ENCODE measurements around the gene COL23A1. TPM values are rescaled to one million over a fixed set of nuclear protein-coding genes. Genes with fewer than 3 reads are reported as not detected.

The COL23A1 gene
- total and polyA plus RNA-seq, 2 of the 8 experiments (the other 6 are each of a cell fraction or from before 2014, with no cell fraction given): 3.1 to 4.7 TPM

DNA sequence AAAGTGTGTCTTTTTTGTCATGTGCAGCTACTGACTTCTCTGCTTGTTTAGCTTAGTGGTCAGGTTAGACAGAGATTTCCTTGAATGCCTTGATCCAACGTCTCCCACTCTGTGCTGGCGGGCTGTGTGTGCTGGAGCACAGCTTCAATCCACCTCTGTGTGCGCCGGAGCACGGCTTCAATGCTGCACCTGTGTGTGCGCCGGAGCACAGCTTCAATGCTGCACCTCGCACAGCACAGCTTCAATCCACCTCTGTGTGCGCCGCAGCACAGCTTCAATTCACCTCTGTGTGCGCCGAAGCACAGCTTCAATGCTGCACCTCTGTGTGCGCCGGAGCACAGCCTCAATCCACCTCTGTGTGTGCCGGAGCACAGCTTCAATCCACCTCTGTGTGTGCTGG, 288.6 kb downstream of the COL23A1 start:
- WGBS, 2 experiments (ENCODE audit: extremely low coverage in 1 of 2, insufficient coverage in 1 of 2, insufficient read length in 1 of 2, insufficient replicate concordance in 2 of 2, low coverage in 1 of 2, low lambda C conversion rate in 2 of 2, missing lambda C conversion rate in 1 of 2): 98% methylated on average over 4 of the region's 15 CpGs; no CpG with 5 or more reads in 1 of the 2 experiments
- H3K79me1 ChIP-seq (ENCODE audit: low read depth, low read length): no peaks in the 10 kb centered on the region
- DNase-seq (ENCODE audit: low read depth in 1 of 2, low spot score in 2 of 2) (no peak), FAIRE-seq (no peak)
- no peak overlapping the region for H3K4ac ChIP-seq (replicated peaks; ENCODE audit: insufficient read length, low read depth, low read length)
- H2BK5ac ChIP-seq (ENCODE audit: low read depth, low read length): no peak overlapping the region
- H2AFZ ChIP-seq (ENCODE audit: low read length): no peak overlapping the region
- H4K20me1 ChIP-seq (replicated peaks in 1 of 2; ENCODE audit: control insufficient read depth in 1 of 2, insufficient read depth in 2 of 2, low read length in 2 of 2): no peaks in the 10 kb centered on the region
- no peak overlapping the region for H3K4me2 ChIP-seq (ENCODE audit: insufficient read depth in 1 of 2, low read depth in 2 of 2, low read length in 2 of 2)
- H3K18ac ChIP-seq (ENCODE audit: extremely low read depth, low read length): no peak overlapping the region
- no peak overlapping the region for H2BK12ac ChIP-seq (ENCODE audit: low read depth, low read length)
- H3K9me3 ChIP-seq (ENCODE audit: insufficient read depth in 2 of 2, low read depth in 1 of 2, low read length in 1 of 2): no peaks in the 10 kb centered on the region
- ChIA-PET POLR2A (ENCODE audit: partially characterized antibody) (no interaction called here), CTCF (ENCODE audit: partially characterized antibody) (interaction anchor here (1.0 to 1.9 kb wide), 5 partner anchors 11 to 152 kb away, joined by 3 to 10 read pairs (median 4); no protein-coding TSS in a partner anchor)
- H3K4me1 ChIP-seq (replicated peaks in 1 of 4; ENCODE audit: control insufficient read depth in 3 of 4, insufficient read depth in 4 of 4, low read length in 3 of 4): peaks cover 0 to 4% (median 0%) of the 10 kb centered on the region in 4 experiments; a peak in 2 of 7 replicates
- no peak overlapping the region for H3K23ac ChIP-seq (ENCODE audit: insufficient read length)
- H3K9ac ChIP-seq (replicated peaks in 1 of 4; ENCODE audit: extremely low read depth in 1 of 4, low read depth in 3 of 4, low read length in 3 of 4): no peak overlapping the region
- H3K14ac ChIP-seq (ENCODE audit: insufficient read length): no peak overlapping the region
- H3K4me3 ChIP-seq (ENCODE audit: extremely low read depth in 1 of 4, insufficient read depth in 2 of 4, low read depth in 3 of 4, low read length in 4 of 4): no peak overlapping the region
- H3K79me2 ChIP-seq (ENCODE audit: control insufficient read depth in 1 of 2, insufficient read depth in 2 of 2, low read length in 2 of 2): no peaks in the 10 kb centered on the region
- no peak overlapping the region for H2BK15ac ChIP-seq (ENCODE audit: low read length)
- H2AK5ac ChIP-seq (ENCODE audit: low read depth, low read length): no peak overlapping the region
- no peak overlapping the region for H4K5ac ChIP-seq (ENCODE audit: insufficient read length, low read depth, low read length)
- H4K91ac ChIP-seq (replicated peaks; ENCODE audit: insufficient read length, low read length): no peak overlapping the region
- no peaks in the 10 kb centered on the region for H3K36me3 ChIP-seq (ENCODE audit: control insufficient read depth in 2 of 4, insufficient read depth in 4 of 4, low read length in 3 of 4)
- no peak overlapping the region for H3K27ac ChIP-seq (ENCODE audit: low read depth, low read length)
- no peak overlapping the region for H2BK20ac ChIP-seq (ENCODE audit: low read length)
- no peak overlapping the region for H2BK120ac ChIP-seq (replicated peaks; ENCODE audit: low read depth, low read length)
- H4K8ac ChIP-seq (ENCODE audit: extremely low read depth, insufficient read depth, low read length): no peak overlapping the region
- no peaks in the 10 kb centered on the region for H3K27me3 ChIP-seq (replicated peaks in 1 of 4; ENCODE audit: control insufficient read depth in 3 of 4, extremely low read depth in 1 of 4, insufficient read depth in 3 of 4, low read length in 3 of 4)
- H3K23me2 ChIP-seq (ENCODE audit: low read depth, low read length): no peaks in the 10 kb centered on the region
- no peak overlapping the region for H3K56ac ChIP-seq (replicated peaks; ENCODE audit: insufficient read length, low read depth, low read length)
- TF ChIP-seq, protein P1, sequence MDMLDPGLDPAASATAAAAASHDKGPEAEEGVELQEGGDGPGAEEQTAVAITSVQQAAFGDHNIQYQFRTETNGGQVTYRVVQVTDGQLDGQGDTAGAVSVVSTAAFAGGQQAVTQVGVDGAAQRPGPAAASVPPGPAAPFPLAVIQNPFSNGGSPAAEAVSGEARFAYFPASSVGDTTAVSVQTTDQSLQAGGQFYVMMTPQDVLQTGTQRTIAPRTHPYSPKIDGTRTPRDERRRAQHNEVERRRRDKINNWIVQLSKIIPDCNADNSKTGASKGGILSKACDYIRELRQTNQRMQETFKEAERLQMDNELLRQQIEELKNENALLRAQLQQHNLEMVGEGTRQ (IDR thresholded peaks at IDR 0.05; ENCODE audit: low read length): no peak
- TF ChIP-seq EZH2 (IDR thresholded peaks at IDR 0.05; ENCODE audit: low read depth, low read length, severe bottlenecking) (no peak), EP300 (IDR thresholded peaks at IDR 0.05; ENCODE audit: borderline replicate concordance in 1 of 2, low read depth in 2 of 2, low read length in 2 of 2) (no peak), SIN3A (conservative IDR thresholded peaks at IDR 0.05 in 1 of 2, IDR thresholded peaks at IDR 0.05 in 1 of 2; ENCODE audit: low read depth in 1 of 2, low read length in 2 of 2) (no peak), SUZ12 (IDR thresholded peaks at IDR 0.05; ENCODE audit: low read length) (no peak), TCF12 (IDR thresholded peaks at IDR 0.05; ENCODE audit: low read depth, low read length) (no peak), CBX8 (IDR thresholded peaks at IDR 0.05; ENCODE audit: borderline replicate concordance, low read depth, low read length) (no peak), HDAC2 (IDR thresholded peaks at IDR 0.05; ENCODE audit: borderline replicate concordance in 1 of 2, low read depth in 2 of 2, low read length in 2 of 2) (no peak), BACH1 (IDR thresholded peaks at IDR 0.05; ENCODE audit: low read length) (no peak), SP4 (IDR thresholded peaks at IDR 0.05; ENCODE audit: low read length) (no peak), BRCA1 (IDR thresholded peaks at IDR 0.05; ENCODE audit: low read depth, low read length) (no peak), RAD21 (IDR thresholded peaks at IDR 0.05 in 1 of 2, conservative IDR thresholded peaks at IDR 0.05 in 1 of 2; ENCODE audit: low read depth in 2 of 2, low read length in 2 of 2) (no peak)

Measured in H1 (cell line).